GM19397 (cell line): ENCODE data around the gene RASSF9.

Source experiments
- ATAC-seq: cut with Tn5 transposase; IDR thresholded peaks from one replicate; pipeline ENCODE4 v1.9.1; 2021; ENCODE audit warnings: mild to moderate bottlenecking, moderate library complexity; ENCODE audit not compliant: unreplicated experiment

The RASSF9 gene

DNA sequence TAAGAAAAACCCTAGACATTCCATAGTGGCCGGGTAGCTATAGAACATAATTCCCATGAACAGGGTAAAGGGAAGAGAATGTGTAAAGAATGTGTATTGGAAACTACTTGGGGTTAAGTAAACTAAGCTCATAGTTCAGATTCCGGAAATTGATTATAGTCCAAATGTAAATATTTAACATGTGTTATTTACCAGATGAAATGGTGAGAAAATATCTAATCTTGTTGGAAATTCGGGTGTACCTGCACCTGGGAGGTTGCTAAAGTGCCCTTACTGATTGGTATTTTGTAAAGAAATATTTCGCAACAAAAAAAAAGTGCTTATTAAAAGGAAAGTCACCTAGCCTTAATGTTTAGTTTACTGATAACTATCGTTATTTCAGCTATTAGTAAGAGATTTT is 14.4 kb downstream of the RASSF9 start:
- no peak for ATAC-seq

DNA sequence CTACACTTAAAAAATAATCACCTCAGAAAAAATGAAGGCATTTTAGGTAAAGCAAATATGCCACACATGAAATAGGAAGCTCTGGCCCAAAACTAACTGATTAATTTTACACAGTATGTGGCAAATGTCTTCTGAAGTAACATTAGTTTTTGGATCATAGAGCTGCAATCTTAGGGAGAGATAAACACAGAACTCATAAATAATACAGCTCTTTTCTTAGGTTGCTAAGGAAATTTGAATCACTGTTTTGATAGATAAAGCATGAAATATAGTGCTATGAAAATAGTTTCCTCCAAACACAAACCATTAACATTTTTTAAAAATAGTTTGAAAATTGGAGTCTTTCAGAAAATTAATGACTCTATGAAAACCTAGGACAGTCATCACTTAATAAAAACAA is 15.0 kb downstream of the RASSF9 start:
- ATAC-seq = no peak

DNA sequence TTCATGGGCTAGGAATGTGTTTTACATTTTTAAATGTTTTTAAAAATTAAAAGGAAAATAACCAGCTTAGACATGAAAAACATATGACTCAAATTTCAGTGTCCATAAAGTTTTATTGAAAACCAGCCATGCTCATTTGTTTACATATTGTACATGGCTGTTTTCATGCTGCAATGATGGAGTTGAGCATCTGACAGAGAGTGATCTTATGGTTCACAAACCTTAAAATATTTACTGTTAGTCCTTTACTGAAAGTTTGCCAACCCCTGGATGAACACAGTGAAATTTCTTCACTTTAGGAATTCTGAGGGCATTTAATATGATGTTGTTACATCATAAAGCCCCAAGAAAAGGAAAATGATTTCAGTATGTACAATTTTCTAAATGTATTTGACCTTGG is 16.1 kb downstream of the RASSF9 start:
- no peak for ATAC-seq

GRCh38 chr12:85814741-85815140 is 21.5 kb downstream of the RASSF9 start:
- no peak for ATAC-seq

DNA sequence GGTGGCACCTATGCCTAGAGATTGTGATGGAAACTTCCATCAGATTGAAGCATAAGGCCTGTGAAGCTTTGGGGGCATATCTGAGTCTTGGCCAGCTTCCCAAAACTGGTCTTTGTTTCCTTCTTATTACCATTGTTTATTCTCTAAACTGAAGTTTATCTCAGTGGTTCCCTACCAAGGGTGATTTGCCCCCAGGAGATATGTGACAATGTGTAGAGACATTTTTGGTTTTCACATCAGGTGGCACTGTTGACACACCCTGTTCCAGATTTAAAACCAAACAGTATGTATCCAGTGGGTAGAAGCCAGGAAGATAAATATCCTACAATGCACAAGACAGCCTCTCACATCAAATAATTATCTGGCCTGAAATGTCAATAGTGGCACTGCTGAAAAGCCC is 22.1 kb downstream of the RASSF9 start:
- ATAC-seq = no peak

- no peak for ATAC-seq
Observed at GRCh38 chr12:85809500-85809899, 26.7 kb downstream of the RASSF9 start.

- no peak for ATAC-seq
Observed at GRCh38 chr12:85807730-85808129, 28.5 kb downstream of the RASSF9 start.

GRCh38 chr12:85805654-85806053 is 30.6 kb downstream of the RASSF9 start:
- ATAC-seq = no peak

- ATAC-seq = no peak
Observed at GRCh38 chr12:85804663-85805062, 31.5 kb downstream of the RASSF9 start.

- no peak for ATAC-seq
Observed at GRCh38 chr12:85803923-85804322, 32.3 kb downstream of the RASSF9 start.

GRCh38 chr12:85803231-85803630 is 33.0 kb downstream of the RASSF9 start:
- no peak for ATAC-seq

DNA sequence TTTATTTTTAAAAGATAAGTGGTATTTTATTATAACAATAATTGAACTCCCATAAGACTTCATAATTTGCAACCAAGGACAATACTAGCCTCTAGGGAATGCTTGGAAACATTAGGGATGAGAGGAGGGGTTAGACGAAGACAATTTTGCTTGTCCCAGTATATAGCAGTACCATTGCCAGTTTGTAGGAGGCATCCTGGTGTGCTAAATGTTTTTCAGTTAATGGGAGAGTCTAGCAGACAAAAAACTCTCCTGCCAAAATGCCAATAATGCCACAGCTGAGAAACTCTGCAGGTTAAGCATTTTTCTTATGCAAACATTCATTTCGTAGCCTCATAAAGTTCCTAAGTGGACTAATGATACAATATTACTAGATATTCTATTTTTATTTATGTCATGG is 38.1 kb downstream of the RASSF9 start:
- no peak for ATAC-seq

- no peak for ATAC-seq
Observed at GRCh38 chr12:85796001-85796400, 40.2 kb downstream of the RASSF9 start.

DNA sequence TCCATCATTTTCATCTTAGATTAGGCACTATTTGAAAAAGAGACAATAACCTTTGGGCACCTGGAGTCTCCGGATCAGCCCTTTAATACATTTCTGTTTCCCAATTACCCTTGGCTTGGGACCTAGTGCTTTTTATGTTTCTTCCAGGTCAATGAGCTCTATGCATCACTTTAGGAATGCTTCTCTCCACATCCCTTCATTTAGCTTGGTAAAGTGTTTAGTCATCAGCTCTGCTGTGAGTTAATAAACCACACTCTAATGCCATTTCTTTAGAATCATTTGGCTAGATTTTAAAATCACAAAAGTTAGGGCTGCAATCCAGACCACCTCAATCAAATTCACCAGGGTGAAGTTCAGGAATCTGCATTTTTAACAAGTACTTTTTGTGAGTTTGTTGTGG is 41.7 kb downstream of the RASSF9 start:
- ATAC-seq = no peak

- no peak for ATAC-seq
Observed at GRCh38 chr12:85784096-85784720, 52.0 kb downstream of the RASSF9 start.

- ATAC-seq = no peak
Observed at GRCh38 chr12:85782711-85783110, 53.5 kb downstream of the RASSF9 start.

GRCh38 chr12:85781766-85782165 is 54.4 kb downstream of the RASSF9 start:
- no peak for ATAC-seq

DNA sequence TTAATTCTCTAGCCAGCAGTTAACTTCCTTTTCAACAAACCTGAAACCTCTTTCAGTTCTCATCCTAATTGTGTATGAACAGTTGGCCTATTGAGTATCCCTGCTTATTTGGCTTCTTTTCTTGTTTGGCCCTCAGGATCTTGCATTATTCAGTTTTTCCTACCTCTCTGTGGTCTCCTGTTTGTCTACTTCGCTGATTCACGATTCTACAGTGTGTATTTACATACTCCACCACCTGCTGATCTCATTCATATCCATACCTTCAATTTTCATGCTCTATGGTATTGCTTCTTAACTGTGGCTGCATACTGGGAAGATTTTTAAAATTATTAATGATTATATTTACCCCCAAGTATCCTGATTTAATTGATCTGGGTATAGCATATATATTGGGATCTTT is 56.4 kb downstream of the RASSF9 start:
- ATAC-seq = no peak

DNA sequence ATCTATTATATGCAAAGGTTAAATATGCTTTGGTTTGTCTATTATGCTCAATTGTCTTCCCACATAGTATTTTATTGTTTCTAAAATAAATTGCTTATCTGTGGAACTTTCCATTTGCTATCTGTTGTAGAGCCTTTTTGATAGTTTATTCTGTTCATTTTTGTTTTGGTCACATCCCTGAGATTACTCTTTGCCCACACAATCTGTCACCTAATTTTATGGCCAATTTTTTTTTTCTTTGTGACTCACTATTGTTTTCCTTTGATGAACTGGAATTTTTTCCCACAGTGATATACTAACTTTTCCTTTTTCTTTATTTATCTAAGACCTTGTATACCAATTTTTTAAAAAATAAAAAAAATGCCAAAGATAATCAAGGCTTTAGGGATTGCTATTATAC is 61.1 kb downstream of the RASSF9 start:
- ATAC-seq = no peak

- no peak for ATAC-seq
Observed at GRCh38 chr12:85765453-85765869, 70.7 kb downstream of the RASSF9 start.

- ATAC-seq = no peak
Observed at GRCh38 chr12:85759623-85760022, 76.6 kb downstream of the RASSF9 start.

GRCh38 chr12:85759091-85759490 is 77.1 kb downstream of the RASSF9 start:
- no peak for ATAC-seq

DNA sequence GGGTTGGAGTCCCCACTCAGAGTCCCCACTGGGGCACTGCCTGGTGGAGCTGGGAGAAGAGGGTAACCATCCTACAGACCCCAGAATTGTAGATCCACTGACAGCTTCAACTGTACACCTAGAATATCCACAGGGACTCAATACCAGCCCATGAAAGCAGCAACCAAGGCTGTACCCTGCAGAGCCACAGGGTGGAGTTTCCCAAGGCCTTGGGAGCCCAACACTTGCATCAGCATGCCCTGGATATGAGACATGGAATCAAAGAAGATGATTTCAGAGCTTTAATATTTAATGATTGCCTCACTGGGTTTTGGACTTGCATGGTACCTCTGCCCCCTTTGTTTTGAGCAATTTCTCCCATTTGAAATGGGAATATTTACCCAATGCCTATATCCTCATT is 80.4 kb downstream of the RASSF9 start:
- ATAC-seq = no peak
